Right ventricle myocardium superior (tissue), 1 donor: ENCODE data around the gene CCDC85C. TPM values are rescaled to one million over a fixed set of nuclear protein-coding genes. Genes with fewer than 3 reads are reported as not detected.

ENCODE experiments used
- ATAC-seq: fragments of 200-7000 bp; cut with Tn5 transposase; one replicate; pipeline ENCODE4 v1.9.1; 2020; ENCODE audit warnings: mild to moderate bottlenecking; ENCODE audit not compliant: poor library complexity
- DNase-seq: peaks from one replicate; pipeline ENCODE4 v3.0.0-alpha.2; 2020
- intact Hi-C: fragments of 100-400 bp; cut with DNase I; formaldehyde crosslinking; loops from one replicate; pipeline ENCODE4 v1.11.2; 2022
- total RNA-seq: library from RNA; stranded (reverse); fragmentation: NEBNext Ultra II Directional; extraction: Animal tissue kit (Norgen Biotek cat#: 25700); gene quantifications from one replicate; pipeline ENCODE4 v1.2.1, GENCODE V29; 2021
- donor health status: DM: no; HTN: yes; CAD: no; lungs with severe emphysema.

Gene CCDC85C
- total RNA-seq, 1 donor from 2014 or later, result 46.6 TPM

DNA sequence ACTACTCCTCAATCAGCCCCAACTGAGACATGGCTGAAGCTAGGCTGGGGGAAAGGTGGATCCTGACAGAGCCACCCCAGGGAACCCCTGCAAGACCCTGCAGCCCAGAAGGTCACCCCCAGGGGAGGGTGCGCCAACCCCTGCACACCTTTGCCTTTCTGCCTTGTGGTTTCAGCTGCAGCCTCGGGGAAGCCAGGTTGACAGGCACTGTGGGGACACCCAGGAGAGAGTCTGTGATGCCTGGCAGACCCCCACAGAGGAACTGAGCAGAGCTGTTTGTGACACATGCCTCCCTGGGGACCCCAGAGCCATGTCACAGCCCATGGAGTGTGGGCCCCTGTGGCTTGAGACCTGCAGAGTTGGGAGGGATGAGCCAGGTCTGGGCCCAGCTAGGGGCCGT is 29.1 kb upstream of the CCDC85C start:
- intact Hi-C loops, result no loop called here
- ATAC-seq (no peak), DNase-seq (no peak)

DNA sequence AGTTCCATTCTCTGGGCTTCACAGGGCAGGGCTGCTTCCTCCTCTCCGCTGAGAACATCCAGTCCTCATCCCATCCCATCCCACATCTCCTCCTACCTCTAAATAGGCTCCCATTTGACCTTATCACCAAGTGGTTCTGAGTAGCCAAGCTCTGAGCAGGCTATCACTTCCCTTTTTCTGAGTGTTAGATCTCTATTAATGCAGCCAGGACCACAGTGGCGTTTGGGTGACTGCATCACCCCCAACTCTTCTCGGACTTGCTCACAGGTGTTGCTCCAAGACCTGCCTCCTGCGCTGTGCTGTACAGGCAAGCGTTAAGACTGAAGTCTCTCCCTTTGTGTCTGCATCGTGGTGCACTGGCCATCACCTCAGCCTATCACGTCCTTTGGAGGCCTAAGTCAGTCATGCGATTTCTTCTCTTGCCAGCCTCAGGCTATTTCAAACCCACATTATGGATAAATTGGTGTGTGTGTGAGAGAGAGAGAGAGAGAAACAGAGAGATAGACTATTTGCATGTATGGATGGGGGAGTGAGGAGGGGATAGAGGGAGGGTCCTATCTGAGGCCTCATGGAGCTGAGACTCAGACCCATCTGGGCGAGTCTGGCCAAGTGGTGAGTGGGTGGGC is 28.5 kb upstream of the CCDC85C start:
- intact Hi-C loops, result no loop called here
- no peak for DNase-seq
- ATAC-seq, result no peak

DNA sequence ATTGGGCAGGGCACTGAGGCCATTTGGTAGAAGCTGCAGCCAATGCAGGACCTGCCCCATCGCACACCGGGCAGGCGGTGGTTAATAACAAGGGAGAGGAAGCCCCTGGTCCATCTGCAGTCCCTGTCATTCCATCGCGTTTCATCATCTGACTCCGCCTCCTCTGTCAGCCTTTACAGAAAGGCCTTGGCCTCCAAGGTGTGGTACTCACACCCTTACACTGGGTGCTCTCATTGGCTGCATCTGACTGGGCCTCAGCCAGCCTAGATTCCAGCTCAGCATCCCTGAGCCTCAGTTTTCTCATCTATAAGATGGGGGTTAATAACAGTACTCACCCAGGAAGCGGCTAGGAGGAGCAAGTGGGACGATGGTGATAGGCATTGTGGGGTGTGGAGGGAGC is 26.2 kb upstream of the CCDC85C start:
- ATAC-seq (no peak), DNase-seq (no peak)
- intact Hi-C loops, result no loop called here

DNA sequence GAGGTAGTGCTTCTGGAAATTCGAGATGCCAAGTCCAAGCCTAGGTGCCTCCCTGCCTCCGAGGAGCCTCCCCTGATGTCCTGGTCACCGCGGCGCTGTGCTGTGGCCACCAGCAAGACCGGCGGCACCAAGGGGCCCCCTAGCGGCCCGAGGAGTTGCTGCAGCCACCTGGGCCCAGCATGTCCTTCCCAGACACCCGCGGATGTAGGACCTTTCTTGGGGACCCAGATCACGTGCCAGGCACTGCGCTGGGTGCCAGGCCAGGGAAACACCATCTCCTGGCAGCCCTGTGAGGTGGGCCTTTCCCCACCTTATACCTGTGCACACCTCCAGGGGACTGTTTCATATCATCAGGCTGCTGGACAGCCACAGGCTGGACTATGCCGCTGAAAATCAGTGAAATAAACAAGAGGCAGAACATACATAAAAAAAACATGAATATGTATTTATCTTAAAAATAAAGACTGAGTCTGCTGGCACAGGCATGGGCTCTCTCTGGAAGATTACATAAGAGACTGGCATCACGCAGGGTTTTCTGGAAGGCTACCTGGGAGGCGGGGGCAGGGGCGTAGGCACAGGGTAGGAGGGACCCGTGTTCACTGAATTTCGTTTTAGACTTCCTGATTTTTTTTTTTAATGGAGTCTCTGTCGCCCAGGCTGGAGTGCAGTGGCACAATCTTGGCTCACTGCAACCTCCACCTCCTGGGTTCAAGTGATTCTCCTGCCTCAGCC is 25.0 kb upstream of the CCDC85C start:
- DNase-seq (peak; percentile 87), ATAC-seq (peak; percentile 98)
- intact Hi-C loops, result loop anchor here (2.0 kb wide), 1 partner anchor 110 kb away; no protein-coding TSS in a partner anchor

DNA sequence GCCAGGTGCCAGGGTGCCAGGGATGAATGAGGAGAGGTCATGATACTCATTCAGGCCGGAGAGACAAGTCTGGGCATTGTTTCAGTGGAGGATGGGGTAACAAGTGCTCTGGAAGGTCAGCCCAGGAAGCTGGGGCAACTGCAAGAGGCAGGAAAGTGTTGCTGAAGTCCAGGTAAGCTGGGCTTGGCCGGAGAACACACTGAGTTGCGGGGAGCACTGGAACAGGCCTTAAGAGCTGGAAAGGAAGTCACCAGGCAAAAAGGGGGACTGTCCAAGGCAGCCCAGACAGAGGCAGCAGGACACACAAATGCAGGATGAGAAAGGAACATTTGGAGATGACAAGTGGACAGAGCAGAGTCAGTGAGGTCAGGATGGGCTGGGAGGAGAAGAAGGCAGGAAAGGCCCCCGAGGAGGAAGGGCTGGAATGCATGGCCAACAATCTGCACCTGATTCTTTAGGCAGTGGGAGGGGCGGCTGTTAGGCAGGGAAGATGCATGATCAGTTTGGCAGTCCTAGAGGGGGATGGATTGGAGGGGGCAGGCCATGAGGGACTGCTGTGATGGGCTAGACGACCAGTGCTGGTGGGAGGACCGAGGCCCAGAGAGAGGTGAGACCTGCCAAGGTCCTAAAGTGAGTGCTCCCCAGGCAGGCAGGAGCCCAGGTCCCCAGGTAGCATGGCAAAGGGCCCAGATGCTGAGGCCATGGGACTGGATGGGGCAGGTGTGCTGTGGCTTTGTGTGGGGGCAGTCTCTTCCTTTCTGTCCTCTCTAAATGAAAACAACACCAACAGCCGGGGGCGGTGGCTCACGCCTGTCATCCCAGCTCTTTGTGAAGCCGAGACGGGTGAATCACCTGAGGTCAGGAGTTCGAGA is 23.7 kb upstream of the CCDC85C start:
- DNase-seq (no peak), ATAC-seq (no peak)
- intact Hi-C loops, result loop anchor here (2.0 kb wide), 1 partner anchor 109 kb away; no protein-coding TSS in a partner anchor

DNA sequence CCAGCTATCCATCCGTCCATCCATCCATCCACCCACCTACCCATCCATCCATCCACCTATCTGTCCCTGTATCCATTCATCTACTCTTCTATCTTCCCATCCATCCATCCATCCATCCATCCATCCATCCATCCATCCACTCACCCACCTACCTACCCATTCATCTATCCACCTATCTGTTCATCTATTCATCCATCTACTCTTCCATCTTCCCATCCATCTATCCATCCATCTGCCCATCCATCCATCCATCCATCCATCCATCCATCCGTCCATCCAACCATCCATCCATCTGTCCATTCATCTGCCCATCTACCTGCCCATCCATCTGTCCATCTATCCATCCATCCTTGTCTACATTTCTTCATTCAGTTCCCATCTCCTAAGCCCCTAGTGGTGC is 23.1 kb upstream of the CCDC85C start:
- ATAC-seq (no peak), DNase-seq (no peak)
- intact Hi-C loops, result no loop called here

DNA sequence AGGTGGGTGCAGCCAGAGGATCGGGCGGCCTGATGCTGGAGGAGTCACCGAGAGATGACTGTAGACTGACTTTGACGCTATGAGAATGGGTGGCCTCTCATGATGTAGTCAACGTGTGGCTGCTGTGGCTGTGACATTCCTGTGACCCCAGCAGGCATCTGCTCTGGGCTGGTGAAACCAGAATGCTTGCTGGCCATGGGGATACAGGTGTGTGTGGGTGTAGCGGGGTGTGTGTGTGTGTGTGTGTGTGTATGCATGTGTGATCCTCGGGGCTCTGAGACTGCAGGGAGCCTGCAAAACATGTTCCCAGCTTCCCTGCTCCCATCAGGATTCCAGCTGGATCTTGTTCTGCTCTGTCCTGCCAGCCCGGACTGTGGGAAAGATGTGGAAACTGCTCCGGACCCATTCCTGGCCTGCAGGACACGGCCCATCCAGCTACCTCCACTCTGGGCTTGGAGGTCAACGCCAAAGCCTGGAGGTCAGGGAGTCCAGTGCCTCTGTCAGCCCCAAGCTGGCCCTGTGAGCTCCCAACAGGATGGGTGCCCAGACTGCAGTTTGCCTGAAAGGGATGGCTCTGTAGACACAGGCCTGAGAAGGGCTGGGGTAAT is 22.1 kb upstream of the CCDC85C start:
- ATAC-seq (no peak), DNase-seq (no peak)
- intact Hi-C loops, result no loop called here

DNA sequence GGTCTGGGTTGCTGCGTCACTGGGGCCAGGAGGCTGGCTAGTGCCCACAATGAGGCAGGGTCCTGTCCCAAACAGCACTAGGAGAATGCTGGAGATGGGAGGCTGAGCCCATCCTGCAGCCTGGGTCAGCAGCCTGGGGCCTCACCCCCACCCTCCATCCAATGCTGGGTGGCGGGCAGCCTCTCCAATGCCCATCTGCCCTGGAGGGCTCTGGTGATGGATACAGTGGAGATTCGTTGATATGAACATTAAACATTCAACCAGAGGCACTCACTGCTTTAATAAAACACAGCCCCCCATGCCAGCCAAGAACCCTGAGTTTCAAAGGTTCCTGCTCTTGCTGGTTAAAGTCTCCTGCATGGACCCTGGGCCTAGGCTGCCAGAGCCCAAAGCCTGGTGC is 21.5 kb upstream of the CCDC85C start:
- no peak for DNase-seq
- intact Hi-C loops, result no loop called here
- ATAC-seq, result no peak

DNA sequence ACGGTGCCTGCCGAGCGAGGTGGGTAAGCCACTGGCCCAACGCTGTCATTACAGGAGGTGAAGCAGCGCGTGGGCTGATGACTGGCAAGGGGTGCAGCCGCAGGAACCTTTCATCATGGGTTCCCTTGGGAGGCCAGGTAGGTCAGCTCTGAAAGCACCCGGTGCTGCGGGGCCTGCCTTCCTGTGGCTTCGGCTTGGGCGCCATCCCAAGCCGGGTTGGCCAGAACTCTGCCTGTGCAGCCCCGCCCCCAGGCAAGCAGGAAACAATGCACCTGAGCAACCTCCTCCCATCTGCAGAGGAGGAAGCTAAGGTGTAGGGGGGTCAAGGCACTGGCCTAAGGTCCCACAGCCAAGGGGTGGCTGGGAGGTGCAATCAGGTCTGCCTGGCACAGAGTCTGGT is 21.0 kb upstream of the CCDC85C start:
- intact Hi-C loops, result no loop called here
- no peak for DNase-seq
- ATAC-seq, result no peak

DNA sequence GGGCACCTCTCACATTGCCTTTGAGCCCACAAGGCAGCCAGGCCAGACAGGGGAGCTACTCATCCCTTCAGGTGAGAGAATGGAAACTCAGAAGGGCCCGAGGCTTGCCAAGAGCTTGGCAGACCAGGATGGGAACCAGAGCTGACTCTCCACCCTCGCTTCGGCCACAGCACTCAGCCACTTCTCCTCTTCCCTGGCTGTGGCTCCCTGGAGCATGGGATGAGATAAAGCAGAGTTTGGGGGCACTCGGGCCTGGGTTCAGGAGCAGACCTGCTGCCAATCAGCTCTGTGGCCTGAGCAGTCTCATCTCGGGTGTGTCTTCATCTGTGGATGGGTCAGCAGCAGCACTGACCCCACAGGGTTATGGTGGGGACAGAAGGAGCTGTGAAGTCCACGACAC is 20.0 kb upstream of the CCDC85C start:
- ATAC-seq (no peak), DNase-seq (no peak)
- intact Hi-C loops, result no loop called here

DNA sequence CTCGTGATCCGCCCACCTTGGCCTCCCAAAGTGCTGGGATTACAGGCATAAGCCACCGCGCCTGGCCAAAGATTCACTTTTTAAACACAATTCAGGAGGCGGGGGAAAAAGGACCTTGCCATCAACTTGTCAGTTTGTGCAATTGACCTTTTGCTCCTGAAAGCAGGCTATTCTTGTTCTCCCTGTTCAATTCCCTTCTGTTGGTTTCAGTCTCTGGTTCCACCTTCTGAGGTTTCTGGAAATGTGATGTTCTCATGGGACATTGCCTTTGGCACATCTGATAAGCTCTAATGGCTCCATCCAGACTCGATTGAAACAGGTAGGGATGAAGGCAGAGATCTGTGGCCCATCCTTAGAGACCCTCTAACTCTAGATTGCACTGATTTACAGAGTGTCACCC is 17.9 kb upstream of the CCDC85C start:
- intact Hi-C loops, result no loop called here
- DNase-seq, result no peak
- no peak for ATAC-seq

DNA sequence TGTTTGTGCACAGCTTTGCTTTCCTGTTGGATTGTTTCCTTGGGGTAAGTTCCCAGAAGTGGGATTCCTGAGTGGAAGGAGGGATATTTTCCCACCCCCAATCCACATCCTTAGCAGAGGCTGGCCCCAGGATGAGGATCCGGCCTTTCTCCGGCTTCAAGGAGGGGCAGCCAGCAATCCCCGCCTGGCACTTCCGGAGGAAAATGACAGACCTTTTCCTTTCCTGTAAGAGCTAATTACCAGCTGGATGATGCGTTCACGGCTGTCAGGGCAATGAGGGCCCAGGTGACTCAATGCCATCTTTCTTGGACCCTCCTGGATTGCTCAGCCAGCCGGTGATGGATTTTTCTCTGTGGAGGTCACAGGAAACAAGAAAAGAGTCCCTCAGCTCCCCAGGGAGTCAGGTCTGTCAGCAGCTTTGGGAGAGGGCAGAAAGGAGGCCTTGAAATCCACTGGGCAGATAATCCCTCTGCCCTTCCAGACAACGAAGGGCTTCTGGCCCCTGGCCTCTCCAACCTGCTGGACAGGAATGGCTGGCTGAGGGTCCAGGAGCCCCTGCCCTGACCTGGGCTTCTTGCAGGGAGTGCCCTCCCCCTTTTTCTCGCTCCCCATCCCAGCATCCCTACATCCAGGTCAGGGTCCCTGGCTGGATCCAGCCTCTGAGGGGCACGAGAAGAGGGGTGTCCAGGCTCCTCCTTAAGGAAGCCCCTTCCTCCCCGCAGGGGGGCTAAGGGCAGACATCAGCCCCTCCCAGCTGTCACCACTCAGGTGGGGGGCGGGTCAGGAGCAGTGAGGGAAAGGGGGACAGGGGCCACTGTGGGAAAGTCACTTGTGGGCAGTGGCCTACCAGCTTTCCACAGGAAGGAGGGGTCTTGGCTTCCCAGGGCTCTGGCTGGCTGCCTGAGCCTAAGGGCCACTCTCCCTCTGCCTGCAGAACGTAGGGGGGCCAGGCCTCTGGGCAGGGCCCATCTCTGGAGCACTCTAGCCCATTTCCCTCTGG is 16.1 kb upstream of the CCDC85C start:
- ATAC-seq (no peak), DNase-seq (no peak)
- intact Hi-C loops, result no loop called here

DNA sequence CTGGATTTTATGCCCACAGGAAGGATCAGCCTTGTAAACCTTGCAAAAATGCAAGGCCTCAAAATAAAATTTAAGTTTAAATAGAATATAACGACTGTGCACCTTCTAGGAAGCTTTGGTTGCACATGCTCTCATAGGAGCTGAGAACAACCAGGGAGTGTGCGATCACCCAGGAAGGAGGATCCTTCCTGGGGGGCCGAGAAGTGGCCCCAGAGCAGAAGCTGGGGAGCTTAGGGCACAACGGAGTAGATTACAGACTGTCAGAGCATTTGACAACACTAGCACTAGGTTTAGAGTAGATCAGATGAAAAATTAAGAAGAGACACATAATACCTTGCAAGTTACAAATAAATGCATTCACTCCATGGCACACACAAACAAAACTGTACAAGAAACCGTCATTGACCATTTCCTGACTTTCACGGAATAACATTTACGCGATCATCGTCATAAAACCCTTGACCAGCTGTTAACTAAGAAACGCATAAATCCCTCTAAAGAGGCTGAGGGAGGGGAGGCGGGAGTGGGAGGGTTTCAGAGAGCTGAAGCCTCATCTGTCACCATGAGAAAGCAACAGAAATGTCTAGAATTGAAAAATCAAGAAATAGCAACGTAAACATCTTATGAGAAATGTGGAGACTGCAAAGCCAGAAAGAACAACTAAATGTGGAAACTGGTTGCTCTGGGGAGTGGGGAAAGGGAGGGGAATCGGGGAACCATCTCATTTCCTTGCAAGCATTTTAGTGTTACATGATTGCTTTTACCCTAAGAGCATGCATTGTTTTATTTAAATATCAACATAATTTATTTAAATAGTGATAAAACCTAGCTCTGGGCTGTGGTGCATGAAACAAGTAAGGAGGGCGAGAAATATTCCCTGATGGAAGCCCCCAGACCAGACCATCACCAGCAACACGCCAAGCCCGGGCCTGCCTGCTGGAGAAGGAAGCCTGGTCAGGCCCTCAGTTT is 13.1 kb upstream of the CCDC85C start:
- DNase-seq, result no peak
- no peak for ATAC-seq
- intact Hi-C loops, result no loop called here

DNA sequence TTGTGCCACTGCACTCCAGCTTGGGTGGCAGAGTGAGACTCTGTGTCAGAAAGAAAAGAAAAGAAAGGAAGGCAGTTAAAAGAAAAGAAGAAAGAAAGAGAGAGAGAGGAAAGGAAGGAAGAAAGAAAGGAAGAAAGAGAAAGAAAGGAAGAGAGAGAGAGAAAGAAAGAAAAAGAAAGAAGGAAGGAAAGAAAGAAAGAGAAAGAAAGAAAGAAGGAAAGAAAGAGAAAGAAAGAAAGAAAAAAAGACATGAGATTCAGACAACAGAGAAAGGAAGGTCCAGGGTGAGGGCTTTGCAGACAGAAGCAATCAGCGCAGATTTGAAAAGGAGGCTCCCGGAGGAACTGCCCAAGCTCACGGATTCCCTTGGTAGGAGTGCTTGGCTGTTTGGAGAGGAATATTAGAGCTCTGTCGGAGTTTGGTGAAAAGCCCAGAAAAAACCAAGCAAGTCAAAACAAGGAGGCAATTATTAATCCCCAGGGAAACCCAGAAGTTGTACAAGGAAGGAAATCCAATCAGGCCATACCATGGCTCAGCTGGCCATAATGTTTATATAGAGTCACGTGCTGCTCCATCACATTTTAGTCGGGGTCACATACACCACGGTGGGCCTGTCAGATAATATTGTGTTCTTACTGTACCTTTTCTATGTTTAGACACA is 11.6 kb upstream of the CCDC85C start:
- ATAC-seq (peak; percentile 22), DNase-seq (no peak)
- intact Hi-C loops, result no loop called here

DNA sequence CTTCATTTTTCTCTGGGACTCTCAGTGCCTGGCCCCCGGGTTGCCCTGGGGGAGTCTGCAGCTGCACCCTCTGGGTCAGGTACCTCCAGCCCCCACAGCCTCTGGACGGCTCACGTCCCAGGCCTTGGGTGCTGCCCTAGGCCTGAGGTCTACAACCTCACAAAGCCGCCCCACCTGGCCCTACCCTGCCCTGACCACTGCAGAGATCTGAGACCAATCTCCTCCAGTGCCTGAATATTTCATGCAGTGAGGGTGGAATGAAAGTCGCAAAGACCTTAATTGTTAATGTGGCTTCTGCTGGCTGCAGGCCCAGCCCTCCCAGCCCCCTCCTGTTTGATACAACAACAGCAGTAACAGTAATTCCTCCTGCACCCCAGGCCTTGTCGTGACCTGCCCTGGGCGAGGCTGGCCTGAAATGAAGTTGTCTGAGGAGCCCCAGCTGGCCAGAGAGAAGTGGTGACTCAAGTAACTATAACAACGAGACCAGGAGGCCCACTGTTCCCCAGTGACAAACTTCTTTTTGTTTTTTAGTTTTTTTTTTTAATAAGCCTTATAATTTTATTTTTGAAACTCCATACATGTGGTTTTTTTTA is 8.8 kb upstream of the CCDC85C start:
- intact Hi-C loops, result no loop called here
- DNase-seq (no peak), ATAC-seq (no peak)

DNA sequence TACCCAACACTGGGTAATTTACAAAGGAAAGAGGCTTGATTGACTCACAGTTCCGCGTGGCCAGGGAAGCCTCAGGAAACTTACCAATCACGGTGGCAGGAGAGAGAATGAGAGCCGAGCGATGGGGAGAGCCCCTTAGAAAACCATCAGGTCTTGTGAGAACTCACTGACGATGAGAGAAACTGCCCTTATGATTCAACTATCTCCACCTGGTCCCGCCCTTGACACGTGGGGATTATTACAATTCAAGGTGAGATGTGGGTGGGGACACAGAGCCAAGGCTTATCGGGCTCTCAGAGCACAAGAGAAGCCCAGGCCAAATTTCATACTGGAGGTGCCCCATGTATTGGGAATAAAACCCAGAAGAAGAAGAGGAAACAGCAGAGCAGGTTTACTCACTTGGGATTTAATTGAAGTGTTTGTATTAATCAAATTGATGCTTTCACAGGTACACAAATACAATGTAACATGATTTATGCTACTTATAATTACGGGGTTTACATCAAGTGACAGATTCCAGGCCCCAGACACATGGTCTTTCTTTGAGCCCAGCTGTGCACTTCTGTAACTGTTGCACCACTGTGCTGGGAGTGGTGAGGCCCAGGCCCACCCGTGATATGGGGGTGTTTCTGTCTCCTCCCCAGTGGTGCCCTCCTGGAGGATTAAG is 8.2 kb upstream of the CCDC85C start:
- intact Hi-C loops, result no loop called here
- no peak for DNase-seq
- ATAC-seq, result no peak
